Fibroblast of mammary gland (primary cell): ENCODE data around the gene DIS3L2.

Source experiments
- DNase-seq: peaks from one replicate; pipeline ENCODE4 v3.0.0-alpha.2; 2010; ENCODE audit warnings: low read depth
- H3K4me3 ChIP-seq: 2 replicates; pipeline ENCODE4 v1.5.1; 2011; ENCODE audit warnings: low read depth, mild to moderate bottlenecking, low read length, moderate library complexity; ENCODE audit not compliant: control insufficient read depth
- CTCF ChIP-seq: conservative IDR thresholded peaks from 2 replicates; pipeline ENCODE4 v1.5.1; 2011; ENCODE audit warnings: low read depth, low read length, inconsistent platforms; ENCODE audit not compliant: control insufficient read depth, insufficient read depth

Gene DIS3L2

GRCh38 chr2:232299927-232300674 is 338.6 kb downstream of the DIS3L2 start:
- TF ChIP-seq CTCF: no peak

GRCh38 chr2:232300894-232301387 is 339.4 kb downstream of the DIS3L2 start:
- no peak for DNase-seq
- no peak for TF ChIP-seq CTCF
- no peak overlapping the region for H3K4me3 ChIP-seq

More at GRCh38 chr2:232299927-232300674, 338.6 kb downstream of the DIS3L2 start:
- DNase-seq: no peak
- no peak overlapping the region for H3K4me3 ChIP-seq

DNA sequence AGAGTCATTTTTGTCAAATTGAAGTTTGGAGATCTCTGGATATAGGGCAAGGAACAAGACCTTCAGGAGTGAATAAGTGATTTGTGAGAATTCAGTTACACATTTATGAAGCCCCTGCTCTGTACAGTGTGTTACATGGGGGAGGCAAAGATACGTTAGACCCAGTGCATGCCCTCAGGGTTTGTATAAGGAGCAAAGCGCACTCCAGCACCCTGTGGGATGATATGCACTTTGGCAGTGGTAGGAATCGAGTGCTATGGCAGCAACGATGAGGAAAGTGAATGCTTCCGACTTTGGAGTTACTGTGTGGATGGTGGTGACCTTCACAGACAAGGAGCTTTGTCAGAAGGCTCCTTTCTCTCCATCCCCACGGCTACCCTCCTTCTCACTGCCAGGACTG is 342.7 kb downstream of the DIS3L2 start:
- no peak overlapping the region for H3K4me3 ChIP-seq
- TF ChIP-seq CTCF: no peak
- DNase-seq: no peak

GRCh38 chr2:232306741-232307305 is 345.3 kb downstream of the DIS3L2 start:
- H3K4me3 ChIP-seq: no peak overlapping the region
- TF ChIP-seq CTCF: no peak
- no peak for DNase-seq

DNA sequence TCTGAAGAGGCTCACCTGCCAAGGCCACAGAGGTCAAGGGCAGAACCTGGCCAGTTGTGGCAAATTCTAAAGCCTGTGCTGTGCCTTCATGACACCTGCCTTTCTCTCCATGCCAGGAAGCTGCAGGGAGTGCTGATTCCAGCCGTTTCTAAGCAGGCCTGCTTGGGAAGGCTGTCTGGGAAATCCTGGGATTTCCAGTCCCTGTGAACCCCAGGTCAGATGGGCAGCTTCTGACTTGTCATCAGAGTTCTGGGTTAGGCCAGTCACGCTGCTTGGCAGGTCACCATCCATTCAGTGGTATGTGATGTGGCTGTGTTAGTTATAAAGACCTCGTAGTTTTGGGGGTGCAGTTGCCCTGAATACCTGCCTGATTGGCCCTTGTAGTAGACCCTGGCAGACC is 346.3 kb downstream of the DIS3L2 start:
- no peak for TF ChIP-seq CTCF
- no peak overlapping the region for H3K4me3 ChIP-seq
- no peak for DNase-seq

DNA sequence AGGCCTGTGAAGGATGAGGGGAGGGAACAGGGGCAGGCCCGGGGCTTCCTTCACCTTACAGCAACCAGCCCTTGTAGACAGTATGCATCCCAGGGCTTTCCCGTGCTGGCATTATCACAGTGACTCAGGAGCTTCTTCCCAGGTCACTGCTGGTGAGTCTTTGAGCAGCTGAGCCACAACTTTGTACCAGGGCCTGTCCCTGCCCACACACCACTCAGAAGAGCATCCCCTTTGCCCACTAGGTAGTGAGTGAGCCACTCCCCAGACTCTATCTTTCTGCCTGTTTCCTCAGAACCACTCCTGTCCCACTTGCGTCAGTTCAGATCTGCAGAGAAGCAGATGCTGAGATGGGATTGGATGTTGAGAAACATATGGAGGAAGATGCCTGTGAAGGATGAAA is 347.5 kb downstream of the DIS3L2 start:
- no peak overlapping the region for H3K4me3 ChIP-seq
- no peak for TF ChIP-seq CTCF
- DNase-seq: no peak
